ENCODE results near the gene SMARCD1.

The SMARCD1 gene

GRCh38 chr12:50084775-50085614 lies at the start of gene SMARCD1:
SMARCD1 (plus strand) TSS chr12:50085342; CDS start chr12:50085370, 28 bp downstream.
- peak; percentile 82 for DNase-seq (ENCODE audit: low read depth)

- DNase-seq (ENCODE audit: low read depth) = no peak
These were observed 46.8 kb upstream of the SMARCD1 start for GRCh38 chr12:50038336-50038735.

GRCh38 chr12:50039151-50039835 lies 45.8 kb upstream of the SMARCD1 start:
- no peak for DNase-seq (ENCODE audit: low read depth)

- DNase-seq (ENCODE audit: low read depth) = no peak
These were observed 44.5 kb upstream of the SMARCD1 start for GRCh38 chr12:50040657-50041056.

- DNase-seq (ENCODE audit: low read depth) = no peak
These were observed 43.9 kb upstream of the SMARCD1 start for GRCh38 chr12:50041062-50041860.

GRCh38 chr12:50041962-50042361 lies 43.2 kb upstream of the SMARCD1 start:
- no peak for DNase-seq (ENCODE audit: low read depth)

GRCh38 chr12:50042693-50043092 lies 42.4 kb upstream of the SMARCD1 start:
- DNase-seq (ENCODE audit: low read depth) = no peak

- no peak for DNase-seq (ENCODE audit: low read depth)
These were observed 41.8 kb upstream of the SMARCD1 start for GRCh38 chr12:50043308-50043707.

GRCh38 chr12:50043854-50044253 lies 41.3 kb upstream of the SMARCD1 start:
- no peak for DNase-seq (ENCODE audit: low read depth)

GRCh38 chr12:50047693-50048250 lies 37.4 kb upstream of the SMARCD1 start:
- DNase-seq (ENCODE audit: low read depth) = no peak

- no peak for DNase-seq (ENCODE audit: low read depth)
These were observed 35.7 kb upstream of the SMARCD1 start for GRCh38 chr12:50049254-50050118.

GRCh38 chr12:50050119-50050385 lies 35.1 kb upstream of the SMARCD1 start:
- DNase-seq (ENCODE audit: low read depth) = no peak

GRCh38 chr12:50050410-50051098 lies 34.6 kb upstream of the SMARCD1 start:
- no peak for DNase-seq (ENCODE audit: low read depth)

GRCh38 chr12:50051101-50051806 lies 33.9 kb upstream of the SMARCD1 start:
- no peak for DNase-seq (ENCODE audit: low read depth)

- DNase-seq (ENCODE audit: low read depth) = no peak
These were observed 32.6 kb upstream of the SMARCD1 start for GRCh38 chr12:50052544-50052943.

GRCh38 chr12:50052964-50053363 lies 32.2 kb upstream of the SMARCD1 start:
- no peak for DNase-seq (ENCODE audit: low read depth)

- DNase-seq (ENCODE audit: low read depth) = no peak
These were observed 31.6 kb upstream of the SMARCD1 start for GRCh38 chr12:50053583-50053982.

GRCh38 chr12:50055831-50056638 lies 29.1 kb upstream of the SMARCD1 start:
- DNase-seq (ENCODE audit: low read depth) = no peak

- no peak for DNase-seq (ENCODE audit: low read depth)
These were observed 28.5 kb upstream of the SMARCD1 start for GRCh38 chr12:50056639-50056976.

All from stromal cell of bone marrow (primary cell).